Colonic mucosa (tissue), 4 donors: Measurements from ENCODE around the gene PARD6B. TPM values are rescaled to one million over a fixed set of nuclear protein-coding genes. Genes with fewer than 3 reads are reported as not detected.
"Not testable (repeated sequence)": the region's sequence is repeated elsewhere in the genome, so short reads cannot be mapped to it uniquely, and the experiment has no call there.

Experiments
- DNase-seq: peaks from one replicate; pipeline ENCODE4 v3.0.0-alpha.2; 2020
- H3K27ac ChIP-seq: fragments of 200-600 bp; one replicate; pipeline ENCODE4 v1.8.0; 2021
- H3K27me3 ChIP-seq: fragments of 200-600 bp; one replicate; pipeline ENCODE4 v1.8.0; 2021
- H3K36me3 ChIP-seq: fragments of 200-600 bp; one replicate; pipeline ENCODE4 v1.8.0; 2021
- H3K4me1 ChIP-seq: fragments of 200-600 bp; one replicate; pipeline ENCODE4 v1.8.0; 2021; ENCODE audit warnings: mild to moderate bottlenecking
- H3K4me3 ChIP-seq: fragments of 200-600 bp; one replicate; pipeline ENCODE4 v1.8.0; 2021
- H3K9ac ChIP-seq, 2 donors: one replicate each; pipeline ENCODE4 v1.7.0; 2013; ENCODE audit warnings: control low read depth in 2 of 2, low read depth in 2 of 2, low read length in 2 of 2
- H3K9me3 ChIP-seq: fragments of 200-600 bp; one replicate; pipeline ENCODE4 v1.8.0; 2021
- intact Hi-C: fragments of 100-400 bp; cut with DNase I; formaldehyde crosslinking; loops from one replicate; pipeline ENCODE4 v1.14.1; 2022
- total RNA-seq, 2 donors: library from RNA; stranded (reverse); fragmentation: NEBNext Ultra II Directional in 1 of 2; extraction: Animal tissue kit (Norgen Biotek cat#: 25700) in 1 of 2; gene quantifications; one replicate each; pipeline ENCODE4 v1.2.1, GENCODE V29; 2021
- TF ChIP-seq, protein P1 (sequence below): fragments of 200-600 bp; IDR thresholded peaks from one replicate; pipeline ENCODE4 v1.8.0; 2022; ENCODE audit warnings: antibody characterized with exemption, mild to moderate bottlenecking
- donor health status: healthy.
- donor health status: DM: no; HTN: no; CAD: no.
- donor health status: DM: no; HTN: no; CAD: no.

The PARD6B gene
- total RNA-seq, 2 donors from 2014 or later = 16.6 to 35.6 TPM

DNA sequence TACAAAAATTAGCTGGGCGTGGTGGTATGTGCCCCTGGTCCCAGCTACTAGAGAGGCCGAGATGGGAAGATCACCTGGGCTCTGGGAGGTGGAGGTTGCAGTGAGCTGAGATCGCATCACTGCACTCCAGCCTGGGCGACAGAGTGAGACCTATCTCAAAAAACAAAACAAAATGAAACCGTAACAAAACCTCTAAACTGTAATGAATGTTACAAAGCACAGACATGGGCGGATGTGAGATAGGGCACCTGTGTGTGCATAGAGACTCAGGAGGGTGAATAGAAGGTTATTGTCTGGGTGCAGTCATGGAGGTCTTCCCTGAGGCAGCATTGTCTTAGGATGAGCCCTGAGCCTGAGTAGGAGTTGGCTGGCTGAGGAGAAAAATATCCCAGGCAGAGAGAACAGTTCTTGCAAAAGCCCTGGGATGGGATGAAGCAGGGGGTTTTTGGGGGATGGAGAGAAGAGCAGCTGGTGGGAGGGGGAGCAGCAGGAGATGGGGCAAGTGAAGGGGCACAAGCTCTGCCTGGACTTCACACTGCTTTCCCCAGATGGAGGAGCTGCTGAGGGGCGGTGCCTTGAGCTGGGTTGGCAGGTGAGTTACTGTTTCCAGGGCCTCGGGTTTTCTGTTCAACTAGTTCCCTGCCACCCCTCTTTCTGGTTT lies 68.6 kb downstream of the PARD6B start:
- DNase-seq = no peak
- no peak overlapping the region for H3K27ac ChIP-seq
- intact Hi-C loops = no loop called here

GRCh38 chr20:50800986-50801746 lies 69.8 kb downstream of the PARD6B start:
- H3K27ac ChIP-seq, H3K9me3 ChIP-seq, H3K4me3 ChIP-seq, H3K9ac ChIP-seq, H3K36me3 ChIP-seq, intact Hi-C loops, DNase-seq, H3K4me1 ChIP-seq, H3K27me3 ChIP-seq: not testable (repeated sequence)

More for the DNA sequence above, 68.6 kb downstream of the PARD6B start:
- Histone ChIP-seq H3K4me3 (no peak overlapping the region), H3K4me1 (no peaks in the 10 kb centered on the region), H3K9me3 (no peaks in the 10 kb centered on the region), H3K27me3 (no peaks in the 10 kb centered on the region), H3K9ac (no peak overlapping the region), H3K36me3 (no peaks in the 10 kb centered on the region)
- TF ChIP-seq, protein P1, sequence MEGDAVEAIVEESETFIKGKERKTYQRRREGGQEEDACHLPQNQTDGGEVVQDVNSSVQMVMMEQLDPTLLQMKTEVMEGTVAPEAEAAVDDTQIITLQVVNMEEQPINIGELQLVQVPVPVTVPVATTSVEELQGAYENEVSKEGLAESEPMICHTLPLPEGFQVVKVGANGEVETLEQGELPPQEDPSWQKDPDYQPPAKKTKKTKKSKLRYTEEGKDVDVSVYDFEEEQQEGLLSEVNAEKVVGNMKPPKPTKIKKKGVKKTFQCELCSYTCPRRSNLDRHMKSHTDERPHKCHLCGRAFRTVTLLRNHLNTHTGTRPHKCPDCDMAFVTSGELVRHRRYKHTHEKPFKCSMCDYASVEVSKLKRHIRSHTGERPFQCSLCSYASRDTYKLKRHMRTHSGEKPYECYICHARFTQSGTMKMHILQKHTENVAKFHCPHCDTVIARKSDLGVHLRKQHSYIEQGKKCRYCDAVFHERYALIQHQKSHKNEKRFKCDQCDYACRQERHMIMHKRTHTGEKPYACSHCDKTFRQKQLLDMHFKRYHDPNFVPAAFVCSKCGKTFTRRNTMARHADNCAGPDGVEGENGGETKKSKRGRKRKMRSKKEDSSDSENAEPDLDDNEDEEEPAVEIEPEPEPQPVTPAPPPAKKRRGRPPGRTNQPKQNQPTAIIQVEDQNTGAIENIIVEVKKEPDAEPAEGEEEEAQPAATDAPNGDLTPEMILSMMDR = no peak

- no peaks in the 10 kb centered on the region for H3K36me3 ChIP-seq
- no peak overlapping the region for H3K27ac ChIP-seq
- TF ChIP-seq, protein P1 = no peak
- H3K27me3 ChIP-seq = no peaks in the 10 kb centered on the region
- no peak overlapping the region for H3K9ac ChIP-seq
- H3K9me3 ChIP-seq = no peaks in the 10 kb centered on the region
- intact Hi-C loops = no loop called here
- DNase-seq = no peak
- H3K4me1 ChIP-seq = no peaks in the 10 kb centered on the region
- H3K4me3 ChIP-seq = no peak overlapping the region
Measured at GRCh38 chr20:50801747-50802125, 70.4 kb downstream of the PARD6B start.

DNA sequence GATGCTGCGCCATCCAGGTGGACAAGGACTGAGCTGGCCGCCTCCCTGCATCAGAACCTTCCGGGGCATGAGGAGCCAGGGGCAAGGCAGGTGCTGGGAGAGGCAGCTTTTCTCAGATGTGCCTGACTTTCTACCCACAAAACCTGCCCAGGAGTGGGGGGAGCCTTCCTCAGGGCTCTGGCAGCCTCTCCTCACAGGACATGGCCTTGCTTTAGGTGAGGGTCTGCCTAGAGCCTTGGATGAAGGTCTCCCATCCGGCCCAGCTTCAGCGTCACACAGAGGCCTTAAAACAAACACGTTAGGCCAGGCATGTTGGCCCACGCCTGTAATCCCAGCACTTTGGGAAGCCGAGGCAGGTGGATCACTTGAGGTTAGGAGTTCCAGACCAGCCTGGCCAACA lies 70.9 kb downstream of the PARD6B start:
- Histone ChIP-seq H3K9ac (no peak overlapping the region), H3K9me3 (no peaks in the 10 kb centered on the region), H3K27me3 (no peaks in the 10 kb centered on the region), H3K27ac (no peak overlapping the region), H3K36me3 (no peaks in the 10 kb centered on the region), H3K4me1 (no peaks in the 10 kb centered on the region), H3K4me3 (no peak overlapping the region)
- DNase-seq = no peak
- intact Hi-C loops = no loop called here
- TF ChIP-seq, protein P1 = no peak

GRCh38 chr20:50804437-50805348 lies 73.3 kb downstream of the PARD6B start:
- Histone ChIP-seq H3K36me3 (no peaks in the 10 kb centered on the region), H3K9ac (no peak overlapping the region), H3K27ac (no peak overlapping the region), H3K9me3 (no peaks in the 10 kb centered on the region), H3K4me1 (no peaks in the 10 kb centered on the region), H3K4me3 (no peak overlapping the region), H3K27me3 (no peaks in the 10 kb centered on the region)
- TF ChIP-seq, protein P1 = no peak
- intact Hi-C loops = no loop called here
- no peak for DNase-seq
